ENCODE results near the gene STK39.
"Not testable (repeated sequence)": the region's sequence is repeated elsewhere in the genome, so short reads cannot be mapped to it uniquely, and the experiment has no call there.

The STK39 gene

GRCh38 chr2:168130346-168130745, 117.0 kb downstream of the STK39 start:
- no peak for DNase-seq

GRCh38 chr2:168127371-168127770, 120.0 kb downstream of the STK39 start:
- DNase-seq, result peak; percentile 18

- DNase-seq, result not testable (repeated sequence)
Measured at GRCh38 chr2:168122210-168122609, 125.2 kb downstream of the STK39 start.

- no peak for DNase-seq
Measured at GRCh38 chr2:168120730-168121129, 126.7 kb downstream of the STK39 start.

GRCh38 chr2:168120310-168120709, 127.1 kb downstream of the STK39 start:
- no peak for DNase-seq

- peak; percentile 29 for DNase-seq
Measured at GRCh38 chr2:168119515-168120141, 127.8 kb downstream of the STK39 start.

GRCh38 chr2:168118733-168119514, 128.5 kb downstream of the STK39 start:
- peak; percentile 27 for DNase-seq

GRCh38 chr2:168116448-168116847, 130.9 kb downstream of the STK39 start:
- DNase-seq, result no peak

GRCh38 chr2:168114619-168115018, 132.8 kb downstream of the STK39 start:
- DNase-seq, result no peak

GRCh38 chr2:168114040-168114439, 133.4 kb downstream of the STK39 start:
- no peak for DNase-seq

- DNase-seq, result no peak
Measured at GRCh38 chr2:168107322-168107721, 140.1 kb downstream of the STK39 start.

GRCh38 chr2:168105127-168105683, 142.2 kb downstream of the STK39 start:
- no peak for DNase-seq

- no peak for DNase-seq
Measured at GRCh38 chr2:168097431-168097830, 150.0 kb downstream of the STK39 start.

- DNase-seq, result no peak
Measured at GRCh38 chr2:168096158-168096557, 151.2 kb downstream of the STK39 start.

- DNase-seq, result no peak
Measured at GRCh38 chr2:168091986-168092385, 155.4 kb downstream of the STK39 start.

GRCh38 chr2:168090366-168091135, 156.8 kb downstream of the STK39 start:
- no peak for DNase-seq

GRCh38 chr2:168089200-168089599, 158.2 kb downstream of the STK39 start:
- DNase-seq, result no peak

- DNase-seq, result no peak
Measured at GRCh38 chr2:168087401-168087800, 160.0 kb downstream of the STK39 start.

- DNase-seq, result no peak
Measured at GRCh38 chr2:168086851-168087250, 160.5 kb downstream of the STK39 start.

- DNase-seq, result no peak
Measured at GRCh38 chr2:168085801-168086361, 161.5 kb downstream of the STK39 start.

- no peak for DNase-seq
Measured at GRCh38 chr2:168084288-168084687, 163.1 kb downstream of the STK39 start.

- DNase-seq, result not testable (repeated sequence)
Measured at GRCh38 chr2:168081452-168081851, 165.9 kb downstream of the STK39 start.

- DNase-seq, result no peak
Measured at GRCh38 chr2:168079236-168079635, 168.2 kb downstream of the STK39 start.

Data from NCI-H446 treated with DMSO at 0.1 percent for 48 hours (cell line).